DND-41 (cell line): ENCODE data around the gene GPC6.

Experiments
- ATAC-seq: fragments of 200-7000 bp; cut with Tn5 transposase; 3 replicates; pipeline ENCODE4 v1.9.1; 2021; ENCODE audit warnings: low read depth; ENCODE audit not compliant: insufficient read depth
- DNase-seq: peaks from one replicate; pipeline ENCODE4 v3.0.0-alpha.2; 2020
- H2AFZ ChIP-seq: 2 replicates; pipeline ENCODE4 v1.6.0; 2012; ENCODE audit warnings: low read depth, low read length
- H3K27ac ChIP-seq: 2 replicates; pipeline ENCODE4 v1.5.1; 2012; ENCODE audit warnings: low read length, inconsistent platforms
- H3K27me3 ChIP-seq: fragments of 200-600 bp; sonication (generic); 2 replicates; pipeline ENCODE4 v1.6.0; 2012; ENCODE audit warnings: low read length, mild to moderate bottlenecking, inconsistent platforms; ENCODE audit not compliant: insufficient read depth, poor library complexity
- H3K36me3 ChIP-seq: 2 replicates; pipeline ENCODE4 v1.5.1; 2012; ENCODE audit warnings: low read length, inconsistent platforms; ENCODE audit not compliant: insufficient read depth
- H3K4me1 ChIP-seq: 2 replicates; pipeline ENCODE4 v1.5.1; 2012; ENCODE audit warnings: mild to moderate bottlenecking, low read length; ENCODE audit not compliant: insufficient read depth
- H3K4me2 ChIP-seq: 2 replicates; pipeline ENCODE4 v1.6.0; 2012; ENCODE audit warnings: mild to moderate bottlenecking, moderate library complexity, low read length, inconsistent platforms; ENCODE audit not compliant: insufficient read depth
- H3K4me3 ChIP-seq, 2 experiments: fragments of 200-600 bp in 1 of 2; shearing (Covaris generic) in 1 of 2; 2 replicates each; pipeline ENCODE4 v1.5.1; 2012 to 2016; ENCODE audit warnings: inconsistent platforms in 2 of 2, low read length in 2 of 2, mild to moderate bottlenecking in 2 of 2, low read depth in 1 of 2, moderate library complexity in 1 of 2
- H3K79me2 ChIP-seq: 2 replicates; pipeline ENCODE4 v1.6.0; 2012; ENCODE audit warnings: low read length, inconsistent platforms; ENCODE audit not compliant: insufficient read depth
- H3K9ac ChIP-seq: 2 replicates; pipeline ENCODE4 v1.6.0; 2012; ENCODE audit warnings: low read depth, mild to moderate bottlenecking, inconsistent platforms, low read length, moderate library complexity
- H3K9me3 ChIP-seq: 2 replicates; pipeline ENCODE4 v1.5.1; 2012; ENCODE audit warnings: low read length, moderate library complexity, mild to moderate bottlenecking, inconsistent platforms; ENCODE audit not compliant: insufficient read depth, severe bottlenecking
- H4K20me1 ChIP-seq: 2 replicates; pipeline ENCODE4 v1.6.0; 2012; ENCODE audit warnings: low read length; ENCODE audit not compliant: insufficient read depth
- EZH2 ChIP-seq: IDR thresholded peaks from 3 replicates; pipeline ENCODE4 v1.6.1; 2012; ENCODE audit warnings: borderline replicate concordance, low read depth, mild to moderate bottlenecking, moderate library complexity, low read length, inconsistent platforms; ENCODE audit not compliant: severe bottlenecking
- TF ChIP-seq, protein P1 (sequence below): IDR thresholded peaks from 2 replicates; pipeline ENCODE4 v1.5.1; 2012; ENCODE audit warnings: borderline replicate concordance, low read length, moderate library complexity, mild to moderate bottlenecking; ENCODE audit not compliant: poor library complexity, severe bottlenecking; ENCODE audit errors: extremely low read depth

The GPC6 gene

DNA sequence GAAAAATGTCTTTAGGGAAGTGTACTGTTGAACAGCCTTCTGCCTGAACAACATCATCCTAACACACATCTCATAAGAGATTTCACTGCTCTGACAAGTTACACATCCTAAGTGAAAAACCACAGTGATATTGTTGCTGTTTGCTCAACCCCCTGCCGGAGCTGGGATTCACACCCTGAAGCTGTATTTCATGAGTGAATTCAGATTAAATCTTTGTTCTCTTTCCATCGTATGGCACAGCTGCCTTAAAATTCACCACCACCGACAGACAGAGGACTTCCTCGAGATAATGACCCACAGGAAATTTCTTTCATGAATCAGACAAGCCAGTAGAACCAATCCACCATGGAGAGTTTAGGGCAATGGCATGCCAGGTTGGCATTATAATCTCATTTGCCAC lies 972.1 kb downstream of the GPC6 start:
- Histone ChIP-seq H3K4me2 (no peak overlapping the region), H3K36me3 (no peaks in the 10 kb centered on the region), H3K27me3 (peaks cover 11% of the 10 kb centered on the region), H3K4me1 (no peaks in the 10 kb centered on the region), H3K9me3 (no peaks in the 10 kb centered on the region), H3K4me3 (no peak overlapping the region), H3K79me2 (no peaks in the 10 kb centered on the region), H4K20me1 (no peaks in the 10 kb centered on the region), H2AFZ (no peak overlapping the region), H3K27ac (no peak overlapping the region), H3K9ac (no peak overlapping the region)
- TF ChIP-seq EZH2, result no peak
- TF ChIP-seq, protein P1, sequence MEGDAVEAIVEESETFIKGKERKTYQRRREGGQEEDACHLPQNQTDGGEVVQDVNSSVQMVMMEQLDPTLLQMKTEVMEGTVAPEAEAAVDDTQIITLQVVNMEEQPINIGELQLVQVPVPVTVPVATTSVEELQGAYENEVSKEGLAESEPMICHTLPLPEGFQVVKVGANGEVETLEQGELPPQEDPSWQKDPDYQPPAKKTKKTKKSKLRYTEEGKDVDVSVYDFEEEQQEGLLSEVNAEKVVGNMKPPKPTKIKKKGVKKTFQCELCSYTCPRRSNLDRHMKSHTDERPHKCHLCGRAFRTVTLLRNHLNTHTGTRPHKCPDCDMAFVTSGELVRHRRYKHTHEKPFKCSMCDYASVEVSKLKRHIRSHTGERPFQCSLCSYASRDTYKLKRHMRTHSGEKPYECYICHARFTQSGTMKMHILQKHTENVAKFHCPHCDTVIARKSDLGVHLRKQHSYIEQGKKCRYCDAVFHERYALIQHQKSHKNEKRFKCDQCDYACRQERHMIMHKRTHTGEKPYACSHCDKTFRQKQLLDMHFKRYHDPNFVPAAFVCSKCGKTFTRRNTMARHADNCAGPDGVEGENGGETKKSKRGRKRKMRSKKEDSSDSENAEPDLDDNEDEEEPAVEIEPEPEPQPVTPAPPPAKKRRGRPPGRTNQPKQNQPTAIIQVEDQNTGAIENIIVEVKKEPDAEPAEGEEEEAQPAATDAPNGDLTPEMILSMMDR, result no peak
- no peak for DNase-seq
- ATAC-seq, result no peak

DNA sequence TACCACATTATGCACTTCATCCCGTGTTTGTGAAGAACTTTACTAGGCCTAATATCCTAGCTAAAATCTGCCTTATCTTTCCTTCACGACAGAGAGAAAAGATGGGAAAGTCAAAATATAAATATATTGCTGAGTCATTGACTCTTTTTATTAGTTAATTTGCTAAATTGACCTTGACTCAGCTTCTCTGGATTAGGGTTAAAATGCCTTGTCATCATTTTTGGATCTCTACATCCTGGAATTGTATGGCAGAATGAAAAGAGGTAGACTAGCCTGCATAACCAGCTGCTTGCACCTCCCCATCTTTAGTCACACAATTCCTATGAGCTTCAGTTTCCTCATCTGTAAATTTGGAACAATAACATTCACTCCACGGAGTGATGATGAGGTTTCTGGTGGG lies 972.5 kb downstream of the GPC6 start:
- Histone ChIP-seq H2AFZ (no peak overlapping the region), H4K20me1 (no peaks in the 10 kb centered on the region), H3K4me3 (no peak overlapping the region), H3K4me2 (no peak overlapping the region), H3K27me3 (peaks cover 11% of the 10 kb centered on the region), H3K4me1 (no peaks in the 10 kb centered on the region), H3K9me3 (no peaks in the 10 kb centered on the region), H3K9ac (no peak overlapping the region), H3K79me2 (no peaks in the 10 kb centered on the region), H3K36me3 (no peaks in the 10 kb centered on the region), H3K27ac (no peak overlapping the region)
- DNase-seq (no peak), ATAC-seq (no peak)
- TF ChIP-seq EZH2, result no peak
- TF ChIP-seq, protein P1, result no peak

DNA sequence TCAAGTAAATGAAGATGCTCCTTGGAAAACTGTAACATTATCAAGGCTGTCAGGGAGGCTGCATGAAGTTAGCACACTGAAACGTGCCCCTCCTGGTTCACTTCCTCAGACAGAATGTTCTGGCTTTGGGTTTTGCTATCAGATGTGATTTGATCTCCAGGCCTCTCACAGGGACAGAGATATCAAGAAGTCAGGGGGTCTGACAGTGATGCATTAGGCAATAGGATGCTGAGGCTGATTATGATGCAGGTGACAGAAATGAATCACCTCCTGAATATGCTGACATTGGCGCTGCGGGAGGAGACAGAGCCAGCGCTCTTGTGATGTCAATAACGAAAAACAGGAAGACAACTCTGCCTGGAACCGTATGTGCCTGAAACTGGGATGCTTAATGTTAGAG lies 974.4 kb downstream of the GPC6 start:
- ATAC-seq (no peak), DNase-seq (no peak)
- Histone ChIP-seq H3K4me1 (no peaks in the 10 kb centered on the region), H3K27ac (no peak overlapping the region), H4K20me1 (no peaks in the 10 kb centered on the region), H3K79me2 (no peaks in the 10 kb centered on the region), H3K4me3 (no peak overlapping the region), H3K27me3 (peaks cover 5% of the 10 kb centered on the region), H3K4me2 (no peak overlapping the region), H3K9me3 (no peaks in the 10 kb centered on the region), H2AFZ (no peak overlapping the region), H3K36me3 (no peaks in the 10 kb centered on the region), H3K9ac (no peak overlapping the region)
- no peak for TF ChIP-seq EZH2
- TF ChIP-seq, protein P1, result no peak

DNA sequence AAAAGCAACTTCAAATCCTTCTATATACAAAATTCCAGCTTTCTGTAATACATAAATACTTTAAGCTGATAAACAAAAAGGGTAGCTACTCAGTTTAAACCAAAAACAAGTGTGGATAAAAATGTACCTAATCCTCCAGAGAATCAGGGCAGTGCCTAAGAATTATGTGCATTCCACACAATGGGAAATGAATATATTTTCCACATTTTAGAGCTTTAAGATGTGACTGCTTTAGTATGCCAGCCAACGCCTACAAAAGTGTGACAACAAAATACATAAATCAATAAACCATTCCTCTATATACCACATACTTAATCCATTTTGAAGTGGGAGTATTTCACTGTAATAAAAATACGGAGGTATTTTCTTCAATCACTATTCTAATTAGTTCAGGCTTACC lies 977.6 kb downstream of the GPC6 start:
- Histone ChIP-seq H3K27me3 (no peaks in the 10 kb centered on the region), H3K4me3 (no peak overlapping the region), H3K27ac (no peak overlapping the region), H3K4me1 (no peaks in the 10 kb centered on the region), H3K79me2 (no peaks in the 10 kb centered on the region), H3K9ac (no peak overlapping the region), H4K20me1 (no peaks in the 10 kb centered on the region), H3K9me3 (no peaks in the 10 kb centered on the region), H2AFZ (no peak overlapping the region), H3K4me2 (no peak overlapping the region), H3K36me3 (no peaks in the 10 kb centered on the region)
- TF ChIP-seq EZH2, result no peak
- TF ChIP-seq, protein P1, result no peak
- DNase-seq, result no peak
- no peak for ATAC-seq
